ENCODE results near the gene HSD17B13. TPM values are rescaled to one million over a fixed set of nuclear protein-coding genes. Genes with fewer than 3 reads are reported as not detected.
"Not testable (repeated sequence)": the region's sequence is repeated elsewhere in the genome, so short reads cannot be mapped to it uniquely, and the experiment has no call there.

Gene HSD17B13, protein sequence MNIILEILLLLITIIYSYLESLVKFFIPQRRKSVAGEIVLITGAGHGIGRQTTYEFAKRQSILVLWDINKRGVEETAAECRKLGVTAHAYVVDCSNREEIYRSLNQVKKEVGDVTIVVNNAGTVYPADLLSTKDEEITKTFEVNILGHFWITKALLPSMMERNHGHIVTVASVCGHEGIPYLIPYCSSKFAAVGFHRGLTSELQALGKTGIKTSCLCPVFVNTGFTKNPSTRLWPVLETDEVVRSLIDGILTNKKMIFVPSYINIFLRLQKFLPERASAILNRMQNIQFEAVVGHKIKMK
- total RNA-seq: 0.27 TPM

- no peak for DNase-seq (ENCODE audit: low read depth in 2 of 3, low spot score in 2 of 3)
These were observed at the start of gene HSD17B13 for GRCh38 chr4:87322754-87323153. Gene HSD17B13, minus strand, starts transcription at chr4:87322882. Its CDS starts 41 bp downstream, at chr4:87322841.

DNA sequence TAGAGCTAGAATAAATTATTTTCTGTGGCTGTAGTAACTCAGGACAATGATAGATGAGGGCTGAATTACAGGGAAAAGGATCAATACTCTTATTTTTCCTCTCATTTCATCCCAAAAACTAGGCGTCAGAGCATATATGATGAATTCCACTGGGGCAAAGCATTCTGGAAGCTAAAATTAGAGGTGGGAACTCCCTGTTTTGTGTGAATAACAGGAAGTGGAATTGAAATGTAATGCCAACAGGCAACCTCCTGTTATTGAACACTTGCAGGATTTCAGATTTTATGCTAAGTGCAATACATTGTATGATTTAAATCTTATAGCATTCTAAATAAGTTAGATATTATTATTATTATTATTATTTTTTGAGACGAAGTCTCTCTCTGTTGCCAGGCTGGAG is 47.4 kb upstream of the HSD17B13 start:
- no peak for DNase-seq (ENCODE audit: low read depth in 2 of 3, low spot score in 2 of 3)

DNA sequence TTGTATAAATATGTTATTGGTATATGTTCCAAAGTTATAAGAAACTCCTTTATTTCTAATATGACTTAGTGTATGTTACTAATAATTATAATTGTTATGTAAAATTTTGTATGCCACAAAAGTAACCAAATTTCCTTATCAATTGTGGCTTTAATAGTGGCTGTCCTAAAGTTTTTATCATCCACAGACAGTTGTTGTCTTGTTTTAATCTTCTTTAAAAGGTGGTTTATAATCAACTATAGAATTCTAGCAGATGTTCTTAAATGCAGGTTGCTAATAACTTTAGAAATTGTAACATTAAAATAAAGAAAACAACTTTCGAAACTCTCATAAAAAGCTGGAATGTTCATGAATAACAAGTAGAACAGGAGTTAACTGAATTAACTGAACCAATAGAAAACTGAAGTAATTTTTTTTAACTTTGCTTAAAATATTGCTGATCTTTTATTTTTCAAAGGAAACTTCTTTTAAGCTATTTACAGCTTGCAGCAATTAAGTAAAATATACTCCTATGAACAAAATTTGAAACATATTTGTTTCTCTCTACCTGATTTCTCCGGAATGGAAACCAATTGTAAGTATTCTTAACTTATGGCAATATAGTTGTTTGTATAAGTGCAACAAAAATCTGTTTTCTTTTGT is 44.0 kb upstream of the HSD17B13 start:
- no peak for DNase-seq (ENCODE audit: low read depth in 2 of 3, low spot score in 2 of 3)

- DNase-seq (ENCODE audit: low read depth in 2 of 3, low spot score in 2 of 3): no peak
These were observed 42.7 kb upstream of the HSD17B13 start for GRCh38 chr4:87365348-87365747.

GRCh38 chr4:87363552-87363951 is 40.9 kb upstream of the HSD17B13 start:
- DNase-seq (ENCODE audit: low read depth in 2 of 3, low spot score in 2 of 3): no peak

DNA sequence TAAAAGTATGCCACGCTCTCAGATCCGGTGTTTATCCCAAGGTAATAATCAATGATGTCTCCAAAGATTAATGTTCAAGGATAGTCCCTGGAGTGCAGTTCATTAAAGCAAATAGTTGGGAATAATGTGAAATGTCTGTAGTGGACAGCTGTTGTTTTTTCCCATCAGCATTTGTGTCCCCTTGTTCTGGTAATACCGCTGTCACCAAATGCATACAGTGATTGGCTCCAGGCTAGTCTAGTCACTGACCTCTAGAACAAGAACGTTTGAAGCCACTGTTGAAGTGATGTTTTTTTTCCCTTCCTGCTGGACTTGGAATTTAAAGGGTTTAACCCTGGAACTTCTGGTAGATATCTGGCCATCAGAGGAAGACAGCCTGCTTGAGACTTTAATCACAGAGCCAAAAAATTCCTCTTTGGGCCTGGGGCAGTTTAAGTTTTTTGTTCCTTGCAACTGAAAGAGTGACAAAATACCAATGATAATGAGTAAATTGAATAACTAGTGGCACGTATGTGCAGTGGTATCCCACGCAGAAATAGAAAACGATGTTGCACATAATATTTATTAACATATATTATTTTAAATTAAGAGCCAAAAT is 37.8 kb upstream of the HSD17B13 start:
- no peak for DNase-seq (ENCODE audit: low read depth in 2 of 3, low spot score in 2 of 3)

DNA sequence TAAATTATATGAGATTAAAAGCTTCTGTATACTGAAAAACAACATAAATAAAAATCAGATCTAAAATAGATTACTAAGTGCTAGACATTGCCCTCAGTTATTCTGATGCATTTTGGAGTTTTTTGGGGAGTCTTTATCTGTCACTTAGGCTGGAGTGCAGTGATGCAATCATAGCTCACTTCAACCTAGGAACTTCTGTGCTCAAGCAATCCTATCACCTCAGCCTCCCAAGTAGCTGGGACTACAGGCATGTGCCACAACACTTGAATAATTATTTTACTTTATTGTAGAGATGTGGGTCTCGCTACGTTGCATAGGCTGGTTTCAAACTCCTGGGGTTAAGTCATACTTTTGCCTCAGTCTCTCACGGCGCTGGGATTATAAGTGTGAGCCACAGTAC is 36.6 kb upstream of the HSD17B13 start:
- no peak for DNase-seq (ENCODE audit: low read depth in 2 of 3, low spot score in 2 of 3)

DNA sequence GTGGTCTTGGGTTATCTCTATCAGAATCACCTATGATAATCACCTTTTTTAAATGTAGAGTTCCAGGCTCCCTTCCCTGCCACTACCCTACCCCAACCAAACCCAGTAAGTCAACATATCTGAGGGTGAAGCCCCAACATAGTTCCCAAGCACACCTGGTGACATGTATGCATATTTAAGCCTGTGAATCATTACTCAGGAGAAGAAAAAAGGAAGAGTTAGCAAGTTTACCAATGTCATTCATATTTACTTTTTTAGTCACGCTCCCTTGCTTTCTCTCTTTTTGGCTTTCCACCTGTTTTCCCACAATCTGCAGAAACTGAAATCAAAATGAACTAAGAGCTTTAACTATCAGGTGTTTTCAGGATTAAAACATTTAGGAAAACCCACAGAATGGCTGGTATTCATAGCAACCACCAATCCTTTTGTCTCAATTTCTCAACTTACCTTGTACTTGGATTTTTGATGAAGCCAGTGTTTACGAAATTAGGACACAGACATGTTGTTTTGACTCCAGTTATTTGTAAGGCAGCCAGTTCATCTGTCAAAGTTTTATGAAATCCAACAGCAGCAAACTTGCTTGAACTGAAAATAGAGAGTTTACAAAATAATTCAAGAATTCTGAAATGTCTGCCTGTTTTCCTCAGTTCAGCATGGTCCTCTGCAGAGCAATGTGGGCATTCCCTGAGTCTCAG is 34.3 kb upstream of the HSD17B13 start:
- no peak for DNase-seq (ENCODE audit: low read depth in 2 of 3, low spot score in 2 of 3)

DNA sequence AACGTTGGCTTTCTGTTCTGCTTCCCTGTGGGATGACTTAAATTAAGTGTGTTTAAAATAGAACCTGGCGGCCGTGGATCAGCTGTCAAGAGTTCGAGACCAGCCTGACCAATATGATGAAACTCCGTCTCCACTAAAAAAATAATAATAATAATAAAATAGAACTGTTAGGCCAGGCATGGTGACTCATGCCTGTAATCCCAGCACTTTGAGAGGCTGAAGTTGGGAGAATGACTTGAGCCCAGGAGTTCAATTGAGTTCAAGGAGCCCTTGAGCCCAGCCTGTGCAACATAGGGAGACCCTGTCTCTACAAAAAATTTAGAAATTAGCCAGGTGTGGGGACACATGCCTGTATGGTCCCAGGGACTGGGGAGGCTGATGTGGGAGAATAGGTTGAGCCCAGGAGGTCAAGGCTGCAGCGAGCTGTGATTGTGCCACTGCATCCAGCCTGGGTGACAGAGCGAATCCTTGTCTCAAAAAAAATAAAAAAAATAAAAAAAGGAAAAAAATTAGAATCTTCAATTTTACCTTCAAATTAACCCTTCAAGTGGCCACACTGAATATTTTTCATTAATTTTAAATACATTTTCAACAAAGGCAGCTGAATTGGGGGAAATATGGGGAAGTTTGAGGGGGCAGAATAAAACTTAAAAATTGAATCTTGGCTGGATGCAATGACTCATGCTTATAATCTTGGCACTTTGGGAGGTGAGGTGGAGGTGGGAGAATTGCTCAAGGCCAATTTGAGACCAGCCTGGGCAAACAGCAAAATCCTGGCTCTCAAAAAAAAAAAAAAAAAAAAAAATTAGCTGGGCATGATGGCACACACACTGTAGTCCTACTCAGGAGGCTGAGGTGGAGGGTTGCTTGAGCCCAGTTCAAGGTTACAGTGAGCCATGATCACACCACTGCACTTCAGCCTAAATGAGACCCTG is 31.8 kb upstream of the HSD17B13 start:
- no peak for DNase-seq (ENCODE audit: low read depth in 2 of 3, low spot score in 2 of 3)

GRCh38 chr4:87353592-87353991 is 30.9 kb upstream of the HSD17B13 start:
- peak in 2 of 3 donors; percentile 22 to 23 for DNase-seq (ENCODE audit: low read depth in 2 of 3, low spot score in 2 of 3)

- peak in 1 of 3 donors; percentile 29 for DNase-seq (ENCODE audit: low read depth in 2 of 3, low spot score in 2 of 3)
These were observed 22.5 kb upstream of the HSD17B13 start for GRCh38 chr4:87345139-87345538.

DNA sequence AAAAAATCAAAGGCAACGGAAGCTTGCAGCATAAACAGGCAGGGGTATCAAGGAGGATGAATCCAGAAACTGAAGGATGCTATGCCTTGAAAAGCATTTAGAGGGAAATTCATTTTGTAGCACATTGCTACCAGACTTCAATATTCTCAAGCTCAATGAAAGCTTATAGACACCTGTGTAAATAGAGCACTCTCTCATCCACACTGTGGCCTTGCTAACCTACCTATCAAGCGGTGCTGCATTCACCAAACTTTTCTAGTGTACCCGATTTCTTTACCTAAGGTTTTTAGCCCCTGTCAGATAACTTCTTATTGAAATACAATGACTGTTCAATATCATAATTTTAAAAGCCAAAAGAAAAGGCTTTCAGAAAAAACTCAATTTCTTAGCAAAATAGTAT is 20.2 kb upstream of the HSD17B13 start:
- DNase-seq (ENCODE audit: low read depth in 2 of 3, low spot score in 2 of 3): no peak

- DNase-seq (ENCODE audit: low read depth in 2 of 3, low spot score in 2 of 3): not testable (repeated sequence)
These were observed 19.4 kb upstream of the HSD17B13 start for GRCh38 chr4:87341954-87342635.

- no peak for DNase-seq (ENCODE audit: low read depth in 2 of 3, low spot score in 2 of 3)
These were observed 16.8 kb upstream of the HSD17B13 start for GRCh38 chr4:87339440-87339839.

DNA sequence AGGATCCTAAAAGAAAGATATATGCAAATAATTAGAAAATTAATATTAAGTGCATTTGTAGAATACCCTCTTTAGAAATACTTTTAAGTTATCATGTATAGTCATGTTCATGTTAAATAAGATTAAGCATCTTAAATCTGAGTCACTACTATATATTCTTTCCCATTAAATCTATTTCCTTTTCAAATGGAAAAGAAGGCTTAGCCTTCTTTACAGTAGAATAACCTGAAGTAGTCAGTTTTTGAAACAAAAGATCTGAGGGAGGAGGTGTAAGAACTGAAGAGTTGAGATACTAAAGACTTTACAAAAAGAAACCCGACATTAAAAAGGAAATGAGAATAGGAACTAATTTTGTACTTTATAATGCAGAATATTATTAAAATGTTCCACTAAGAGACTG is 14.7 kb upstream of the HSD17B13 start:
- no peak for DNase-seq (ENCODE audit: low read depth in 2 of 3, low spot score in 2 of 3)

GRCh38 chr4:87333267-87333666 is 10.6 kb upstream of the HSD17B13 start:
- DNase-seq (ENCODE audit: low read depth in 2 of 3, low spot score in 2 of 3): no peak

- DNase-seq (ENCODE audit: low read depth in 2 of 3, low spot score in 2 of 3): no peak
These were observed 8.1 kb upstream of the HSD17B13 start for GRCh38 chr4:87330761-87331160.

- no peak for DNase-seq (ENCODE audit: low read depth in 2 of 3, low spot score in 2 of 3)
These were observed 4.5 kb upstream of the HSD17B13 start for GRCh38 chr4:87327136-87327535.

DNA sequence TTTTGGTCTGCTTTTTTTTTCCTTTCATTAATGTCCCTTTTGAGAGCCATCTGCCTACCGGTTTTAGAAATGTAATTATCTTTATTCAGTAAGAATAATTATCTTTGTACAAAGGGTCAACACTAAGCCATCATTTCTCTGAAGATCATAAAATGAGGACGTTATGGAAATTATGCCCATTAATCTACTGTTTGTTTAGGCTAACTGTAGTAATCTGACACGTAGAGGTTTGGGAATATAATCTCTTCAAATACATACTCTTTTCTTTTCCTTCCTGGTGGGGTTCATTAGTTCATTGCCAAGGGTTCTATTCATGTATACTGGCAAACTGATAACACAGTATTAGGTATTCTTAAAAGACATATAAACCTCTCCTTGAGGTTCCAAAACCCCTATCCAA is 3.8 kb upstream of the HSD17B13 start:
- no peak for DNase-seq (ENCODE audit: low read depth in 2 of 3, low spot score in 2 of 3)

DNA sequence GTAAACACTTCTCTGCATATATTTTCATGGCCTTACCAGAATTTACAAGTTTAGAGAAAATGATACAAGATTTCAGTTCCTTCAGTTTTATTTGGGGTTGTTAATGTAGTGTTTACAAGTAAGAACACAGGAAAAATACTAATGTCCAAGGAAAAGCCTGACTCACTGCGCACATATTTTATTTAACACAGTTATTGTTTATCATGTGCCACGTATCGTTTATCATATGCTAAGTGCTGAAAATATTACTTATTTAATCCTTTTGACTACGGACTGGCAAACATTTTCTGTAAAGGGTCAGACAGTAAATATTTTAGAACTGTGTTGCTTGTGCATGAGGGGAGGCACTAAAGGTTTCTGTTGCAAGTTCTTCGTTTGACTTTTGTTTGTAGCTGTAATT is 794 bp downstream of the HSD17B13 start:
- DNase-seq (ENCODE audit: low read depth in 2 of 3, low spot score in 2 of 3): no peak
